Neuron (in vitro differentiated cells): Measurements from ENCODE around the gene SP100.

Experiments used
- H2AFZ ChIP-seq: one replicate; pipeline ENCODE4 v1.6.1; 2013; ENCODE audit warnings: low read depth, mild to moderate bottlenecking, inconsistent platforms, low read length, moderate library complexity
- H3K27me3 ChIP-seq: one replicate; pipeline ENCODE4 v1.6.1; 2013; ENCODE audit warnings: low read length; ENCODE audit not compliant: insufficient read depth
- H3K36me3 ChIP-seq: one replicate; pipeline ENCODE4 v1.6.1; 2013; ENCODE audit warnings: low read length; ENCODE audit not compliant: insufficient read depth
- H3K4me1 ChIP-seq: one replicate; pipeline ENCODE4 v1.6.1; 2013; ENCODE audit warnings: low read length; ENCODE audit not compliant: insufficient read depth
- H3K4me3 ChIP-seq: 2 replicates; pipeline ENCODE4 v1.5.1; 2013; ENCODE audit warnings: mild to moderate bottlenecking, low read length, moderate library complexity
- H3K9me3 ChIP-seq: one replicate; pipeline ENCODE4 v1.6.1; 2013; ENCODE audit warnings: low read length

Gene SP100

GRCh38 chr2:230498506-230499107 is 82.6 kb downstream of the SP100 start:
- no peaks in the 10 kb centered on the region for H3K9me3 ChIP-seq
- no peaks in the 10 kb centered on the region for H3K36me3 ChIP-seq
- no peaks in the 10 kb centered on the region for H3K27me3 ChIP-seq
- no peak overlapping the region for H2AFZ ChIP-seq
- H3K4me3 ChIP-seq: no peak overlapping the region
- H3K4me1 ChIP-seq: no peaks in the 10 kb centered on the region

- no peak overlapping the region for H3K4me3 ChIP-seq
- H3K4me1 ChIP-seq: no peaks in the 10 kb centered on the region
- H3K27me3 ChIP-seq: no peaks in the 10 kb centered on the region
These were observed 86.6 kb downstream of the SP100 start for GRCh38 chr2:230502593-230502992.

GRCh38 chr2:230503798-230504197 is 87.8 kb downstream of the SP100 start:
- Histone ChIP-seq H2AFZ (no peak overlapping the region), H3K36me3 (no peaks in the 10 kb centered on the region), H3K9me3 (no peaks in the 10 kb centered on the region), H3K4me3 (no peak overlapping the region), H3K27me3 (no peaks in the 10 kb centered on the region), H3K4me1 (no peaks in the 10 kb centered on the region)

More at GRCh38 chr2:230502593-230502992, 86.6 kb downstream of the SP100 start:
- Histone ChIP-seq H3K36me3 (no peaks in the 10 kb centered on the region), H3K9me3 (no peaks in the 10 kb centered on the region), H2AFZ (no peak overlapping the region)

GRCh38 chr2:230505162-230505561 is 89.2 kb downstream of the SP100 start:
- H3K4me1 ChIP-seq: no peaks in the 10 kb centered on the region
- H3K9me3 ChIP-seq: no peaks in the 10 kb centered on the region
- H3K4me3 ChIP-seq: no peak overlapping the region
- no peaks in the 10 kb centered on the region for H3K36me3 ChIP-seq
- no peaks in the 10 kb centered on the region for H3K27me3 ChIP-seq
- H2AFZ ChIP-seq: no peak overlapping the region

GRCh38 chr2:230512955-230513748 is 97.2 kb downstream of the SP100 start:
- Histone ChIP-seq H3K9me3 (no peaks in the 10 kb centered on the region), H2AFZ (no peak overlapping the region), H3K4me1 (no peaks in the 10 kb centered on the region), H3K27me3 (no peaks in the 10 kb centered on the region), H3K36me3 (no peaks in the 10 kb centered on the region), H3K4me3 (no peak overlapping the region)

GRCh38 chr2:230520061-230520874 is 104.3 kb downstream of the SP100 start:
- Histone ChIP-seq H3K4me3 (no peak overlapping the region), H3K9me3 (no peaks in the 10 kb centered on the region), H2AFZ (no peak overlapping the region), H3K27me3 (no peaks in the 10 kb centered on the region), H3K4me1 (no peaks in the 10 kb centered on the region), H3K36me3 (no peaks in the 10 kb centered on the region)

- Histone ChIP-seq H3K4me3 (no peak overlapping the region), H3K9me3 (no peaks in the 10 kb centered on the region), H3K4me1 (no peaks in the 10 kb centered on the region), H3K27me3 (no peaks in the 10 kb centered on the region), H3K36me3 (no peaks in the 10 kb centered on the region), H2AFZ (no peak overlapping the region)
These were observed 104.8 kb downstream of the SP100 start for GRCh38 chr2:230520875-230521155.

- no peaks in the 10 kb centered on the region for H3K9me3 ChIP-seq
- no peaks in the 10 kb centered on the region for H3K27me3 ChIP-seq
- H3K4me3 ChIP-seq: no peak overlapping the region
These were observed 105.4 kb downstream of the SP100 start for GRCh38 chr2:230521386-230521785.

GRCh38 chr2:230525682-230526081 is 109.7 kb downstream of the SP100 start:
- no peaks in the 10 kb centered on the region for H3K36me3 ChIP-seq
- H2AFZ ChIP-seq: no peak overlapping the region
- no peaks in the 10 kb centered on the region for H3K27me3 ChIP-seq
- no peaks in the 10 kb centered on the region for H3K4me1 ChIP-seq
- H3K9me3 ChIP-seq: no peaks in the 10 kb centered on the region
- no peak overlapping the region for H3K4me3 ChIP-seq

More at GRCh38 chr2:230521386-230521785, 105.4 kb downstream of the SP100 start:
- Histone ChIP-seq H2AFZ (no peak overlapping the region), H3K36me3 (no peaks in the 10 kb centered on the region), H3K4me1 (no peaks in the 10 kb centered on the region)

- H3K4me1 ChIP-seq: no peaks in the 10 kb centered on the region
- no peaks in the 10 kb centered on the region for H3K36me3 ChIP-seq
- H3K27me3 ChIP-seq: no peaks in the 10 kb centered on the region
- H3K4me3 ChIP-seq: no peak overlapping the region
- no peaks in the 10 kb centered on the region for H3K9me3 ChIP-seq
- H2AFZ ChIP-seq: no peak overlapping the region
These were observed 121.6 kb downstream of the SP100 start for GRCh38 chr2:230537531-230537976.

GRCh38 chr2:230540332-230540731 is 124.3 kb downstream of the SP100 start:
- H2AFZ ChIP-seq: no peak overlapping the region
- H3K27me3 ChIP-seq: no peaks in the 10 kb centered on the region
- no peaks in the 10 kb centered on the region for H3K9me3 ChIP-seq
- H3K4me3 ChIP-seq: no peak overlapping the region
- H3K4me1 ChIP-seq: no peaks in the 10 kb centered on the region
- H3K36me3 ChIP-seq: no peaks in the 10 kb centered on the region

- Histone ChIP-seq H2AFZ (no peak overlapping the region), H3K36me3 (no peaks in the 10 kb centered on the region), H3K27me3 (no peaks in the 10 kb centered on the region), H3K4me1 (no peaks in the 10 kb centered on the region), H3K4me3 (no peak overlapping the region), H3K9me3 (no peaks in the 10 kb centered on the region)
These were observed 126.0 kb downstream of the SP100 start for GRCh38 chr2:230541934-230542380.

GRCh38 chr2:230542751-230543150 is 126.8 kb downstream of the SP100 start:
- H3K9me3 ChIP-seq: no peaks in the 10 kb centered on the region
- no peaks in the 10 kb centered on the region for H3K4me1 ChIP-seq
- H2AFZ ChIP-seq: no peak overlapping the region
- H3K27me3 ChIP-seq: no peaks in the 10 kb centered on the region
- no peak overlapping the region for H3K4me3 ChIP-seq
- H3K36me3 ChIP-seq: no peaks in the 10 kb centered on the region
